Measurements from ENCODE around the gene POLN. TPM values are rescaled to one million over a fixed set of nuclear protein-coding genes. Genes with fewer than 3 reads are reported as not detected.

Gene POLN
- polyA plus RNA-seq, 1 experiment: 1.5 TPM

DNA sequence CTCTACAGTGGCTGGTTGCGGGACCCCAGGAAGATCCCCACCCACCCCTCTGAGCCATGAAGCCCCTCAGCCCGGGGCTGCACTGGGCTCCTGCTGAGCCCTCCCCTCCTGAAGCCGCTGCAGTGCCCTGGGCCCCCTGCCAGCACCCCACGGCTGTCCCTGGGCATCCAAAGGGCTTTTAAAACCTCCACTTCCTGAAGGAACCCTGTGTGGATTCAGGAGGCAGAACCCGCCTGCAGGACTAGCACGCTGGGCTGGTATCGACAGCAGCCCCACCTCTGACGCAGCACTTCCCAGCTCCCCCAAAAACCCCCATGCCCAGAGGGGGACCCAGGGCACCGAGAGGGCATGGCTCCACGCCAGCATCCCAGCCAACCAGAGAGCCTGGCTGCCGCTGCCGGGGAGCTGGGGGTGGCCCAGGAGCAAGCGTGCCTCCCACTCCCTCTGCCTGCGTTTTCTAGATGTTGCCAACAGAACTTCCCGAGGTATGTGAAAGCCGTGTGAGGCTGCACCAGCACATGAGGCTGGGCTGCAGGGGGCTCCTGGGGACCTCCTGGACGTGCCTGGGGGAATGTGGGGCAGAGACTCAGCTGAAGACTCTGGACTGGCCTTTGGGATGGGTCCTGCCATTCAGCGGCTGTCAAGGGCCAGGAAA is 13.7 kb upstream of the POLN start:
- ChIA-PET CTCF (interaction anchor here (0.9 kb wide), 1 partner anchor 184 kb away, joined by 3 read pairs; no protein-coding TSS in a partner anchor), POLR2A (no interaction called here)
- Histone ChIP-seq H3K36me3 (ENCODE audit: control insufficient read depth, insufficient read depth, low read length) (peaks cover 32% of the 10 kb centered on the region), H3K4me3 (ENCODE audit: low read depth, low read length) (no peak overlapping the region), H3K27me3 (ENCODE audit: control insufficient read depth, insufficient read depth, low read length) (no peaks in the 10 kb centered on the region)
- no peak for TF ChIP-seq CTCF (IDR thresholded peaks at IDR 0.05; ENCODE audit: insufficient read depth, low read depth, low read length)
- DNase-seq (ENCODE audit: low read depth): no peak

DNA sequence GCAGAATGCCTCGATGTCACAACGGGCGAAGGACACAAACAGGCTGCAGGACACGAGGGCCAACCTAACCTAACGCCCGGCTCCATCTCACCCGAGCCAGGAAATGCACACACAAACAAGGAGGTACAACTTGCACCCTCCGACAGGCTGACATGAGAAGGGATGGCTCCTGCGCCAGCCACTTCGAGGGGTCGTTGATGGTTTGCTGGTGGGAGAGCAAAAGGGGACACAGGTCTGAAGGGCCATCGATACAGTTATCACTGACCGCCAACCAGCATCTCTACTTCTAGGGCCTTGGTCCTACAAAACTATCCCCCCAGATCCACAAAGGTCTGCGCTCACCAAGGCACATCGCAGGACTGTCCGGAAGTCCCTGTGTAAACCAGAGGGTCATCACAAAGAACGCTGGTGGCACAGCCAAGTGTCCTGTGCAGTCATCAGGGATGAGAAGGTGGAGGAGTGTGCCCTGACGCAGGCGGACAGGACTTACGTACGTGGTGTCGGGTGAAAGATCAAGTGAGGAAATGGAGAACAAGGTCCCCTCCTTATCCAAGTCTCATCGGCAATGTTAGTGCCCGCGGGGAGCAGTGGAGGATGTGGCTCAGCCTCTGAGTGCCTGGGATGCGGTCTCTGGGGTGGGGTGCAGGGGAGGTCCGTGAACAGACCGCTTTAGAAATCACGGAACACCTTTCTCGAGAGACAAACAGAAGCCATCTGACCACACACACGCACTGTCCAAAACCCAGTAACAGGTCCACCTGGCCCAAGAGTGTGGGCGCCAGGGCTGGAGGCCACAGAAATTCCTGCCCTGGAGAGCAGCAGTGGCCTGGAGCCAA is 13.0 kb upstream of the POLN start:
- CTCF ChIA-PET: no interaction called here
- TF ChIP-seq CTCF (IDR thresholded peaks at IDR 0.05; ENCODE audit: insufficient read depth, low read depth, low read length): no peak
- Histone ChIP-seq H3K36me3 (ENCODE audit: control insufficient read depth, insufficient read depth, low read length) (peaks cover 36% of the 10 kb centered on the region), H3K27me3 (ENCODE audit: control insufficient read depth, insufficient read depth, low read length) (no peaks in the 10 kb centered on the region), H3K4me3 (ENCODE audit: low read depth, low read length) (no peak overlapping the region)
- no peak for DNase-seq (ENCODE audit: low read depth)
- POLR2A ChIA-PET: no interaction called here

GRCh38 chr4:2253160-2254084 is 11.5 kb upstream of the POLN start:
- DNase-seq (ENCODE audit: low read depth): no peak
- TF ChIP-seq CTCF (IDR thresholded peaks at IDR 0.05; ENCODE audit: insufficient read depth, low read depth, low read length): no peak
- CTCF ChIA-PET: no interaction called here

GRCh38 chr4:2252530-2253091 is 10.7 kb upstream of the POLN start:
- H3K4me3 ChIP-seq (ENCODE audit: low read depth, low read length): no peak overlapping the region
- POLR2A ChIA-PET: interaction anchor here (0.7 kb wide), 1 partner anchor 8 kb away, joined by 19 read pairs; no protein-coding TSS in a partner anchor
- peaks cover 43% of the 10 kb centered on the region for H3K36me3 ChIP-seq (ENCODE audit: control insufficient read depth, insufficient read depth, low read length)
- no peak for DNase-seq (ENCODE audit: low read depth)
- no peaks in the 10 kb centered on the region for H3K27me3 ChIP-seq (ENCODE audit: control insufficient read depth, insufficient read depth, low read length)
- CTCF ChIA-PET: no interaction called here
- no peak for TF ChIP-seq CTCF (IDR thresholded peaks at IDR 0.05; ENCODE audit: insufficient read depth, low read depth, low read length)

More at GRCh38 chr4:2253160-2254084, 11.5 kb upstream of the POLN start:
- Histone ChIP-seq H3K4me3 (ENCODE audit: low read depth, low read length) (no peak overlapping the region), H3K27me3 (ENCODE audit: control insufficient read depth, insufficient read depth, low read length) (no peaks in the 10 kb centered on the region), H3K36me3 (ENCODE audit: control insufficient read depth, insufficient read depth, low read length) (peaks cover 43% of the 10 kb centered on the region)
- POLR2A ChIA-PET: interaction anchor here (0.7 kb wide), 1 partner anchor 9 kb away, joined by 19 read pairs; no protein-coding TSS in a partner anchor

Data from BJ (cell line).